ENCODE measurements around the gene LRP11. TPM values are rescaled to one million over a fixed set of nuclear protein-coding genes. Genes with fewer than 3 reads are reported as not detected.

LRP11 gene, protein sequence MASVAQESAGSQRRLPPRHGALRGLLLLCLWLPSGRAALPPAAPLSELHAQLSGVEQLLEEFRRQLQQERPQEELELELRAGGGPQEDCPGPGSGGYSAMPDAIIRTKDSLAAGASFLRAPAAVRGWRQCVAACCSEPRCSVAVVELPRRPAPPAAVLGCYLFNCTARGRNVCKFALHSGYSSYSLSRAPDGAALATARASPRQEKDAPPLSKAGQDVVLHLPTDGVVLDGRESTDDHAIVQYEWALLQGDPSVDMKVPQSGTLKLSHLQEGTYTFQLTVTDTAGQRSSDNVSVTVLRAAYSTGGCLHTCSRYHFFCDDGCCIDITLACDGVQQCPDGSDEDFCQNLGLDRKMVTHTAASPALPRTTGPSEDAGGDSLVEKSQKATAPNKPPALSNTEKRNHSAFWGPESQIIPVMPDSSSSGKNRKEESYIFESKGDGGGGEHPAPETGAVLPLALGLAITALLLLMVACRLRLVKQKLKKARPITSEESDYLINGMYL
- 28.8 and 44.4 TPM in 2 replicates for total RNA-seq (ENCODE audit: low replicate concordance)

DNA sequence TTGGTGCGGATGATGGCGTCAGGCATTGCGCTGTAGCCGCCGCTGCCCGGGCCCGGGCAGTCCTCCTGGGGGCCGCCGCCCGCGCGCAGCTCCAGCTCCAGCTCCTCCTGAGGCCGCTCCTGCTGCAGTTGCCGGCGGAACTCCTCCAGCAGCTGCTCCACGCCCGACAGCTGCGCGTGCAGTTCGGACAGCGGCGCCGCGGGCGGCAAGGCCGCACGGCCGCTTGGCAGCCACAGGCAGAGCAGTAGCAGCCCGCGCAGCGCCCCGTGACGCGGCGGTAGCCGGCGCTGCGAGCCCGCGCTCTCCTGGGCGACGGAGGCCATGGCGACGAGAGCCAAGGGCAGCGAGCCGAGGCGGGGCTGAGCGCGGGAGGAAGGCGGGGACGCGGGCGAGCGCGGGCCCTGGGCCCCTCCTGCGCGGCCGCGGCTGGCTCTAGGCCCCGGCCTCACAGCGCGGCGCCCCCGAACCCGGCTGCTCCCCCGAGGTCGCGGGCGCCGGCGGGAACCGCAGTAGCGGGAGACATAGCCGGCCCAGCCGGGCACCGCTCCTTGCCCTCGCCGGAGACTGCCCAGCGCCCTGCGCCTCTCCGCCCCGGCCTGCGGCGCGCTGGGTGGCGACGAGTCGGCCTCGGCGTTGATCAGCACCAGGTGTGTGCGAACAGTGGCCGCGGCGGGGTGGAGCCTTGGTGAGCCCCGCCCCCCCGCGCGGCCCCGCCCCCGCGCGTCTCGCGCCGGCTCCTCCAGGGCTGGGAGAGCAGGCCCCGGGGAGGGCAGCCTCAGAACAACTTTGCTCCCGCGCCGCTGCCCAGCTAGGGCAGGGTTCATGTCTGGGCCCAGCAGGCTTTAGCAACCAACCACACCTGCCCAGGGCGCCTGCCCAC is at the start of gene LRP11:
LRP11 (minus strand) TSS at position 662 of the 880 bp plus-strand sequence; CDS start at position 323, 339 bp downstream.

DNA sequence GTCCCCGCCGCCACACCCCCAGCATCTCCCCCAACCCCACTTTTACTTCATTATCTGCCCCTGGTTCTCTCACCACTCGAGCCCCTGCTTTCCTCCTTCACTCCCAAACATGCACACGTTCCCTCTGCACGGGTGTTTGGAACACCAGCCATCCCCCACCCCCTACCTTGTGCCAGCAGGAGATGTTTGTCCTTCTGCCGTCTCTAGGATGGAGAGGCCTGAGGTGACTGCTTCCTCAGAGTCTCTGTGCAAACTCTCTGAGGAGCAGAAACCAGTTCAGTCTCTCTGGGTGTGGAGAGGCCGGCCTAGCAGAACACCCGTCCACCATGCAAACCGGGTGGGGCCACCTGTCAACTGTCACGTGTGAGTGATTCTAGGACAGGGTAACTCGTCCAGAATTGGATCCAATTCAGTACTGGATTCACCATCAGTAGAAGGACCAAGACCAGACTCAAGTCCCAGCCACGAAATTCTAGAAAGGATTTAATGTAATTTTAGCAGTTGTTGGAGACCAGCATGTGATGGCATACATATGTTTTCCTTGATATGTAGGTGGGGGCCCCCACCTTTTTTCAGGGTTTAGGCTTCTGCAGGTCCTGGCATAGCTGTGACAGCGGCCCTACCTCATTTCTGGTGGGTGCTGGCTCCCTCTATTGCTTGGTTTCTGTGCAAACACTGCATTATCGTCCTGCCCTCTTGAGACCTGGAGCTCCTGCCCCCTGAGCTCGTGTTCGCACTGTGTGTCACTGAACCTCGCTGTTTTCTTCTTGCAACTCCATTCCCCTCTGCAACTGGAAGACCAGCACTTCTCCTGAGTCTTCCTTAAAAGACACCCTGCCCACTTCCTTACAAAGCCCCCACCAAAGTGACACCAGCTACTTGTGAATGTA is 33.9 kb upstream of the LRP11 start, which contains the start of gene RAET1E:
RAET1E (minus strand) TSS at position 259 of the 890 bp plus-strand sequence. CDS start 7,212 bp downstream, outside the sequence.

Other genes with a start within 250 kb of the LRP11 start
- 23.9 and 32.2 TPM in 2 replicates for gene KATNA1, start 215.6 kb downstream of the LRP11 start, total RNA-seq (ENCODE audit: low replicate concordance)
- gene LATS1, start 146.3 kb downstream of the LRP11 start, total RNA-seq (ENCODE audit: low replicate concordance): 2.9 and 5.0 TPM in 2 replicates
- gene NUP43, start 117.8 kb downstream of the LRP11 start, total RNA-seq (ENCODE audit: low replicate concordance): 11.3 and 17.8 TPM in 2 replicates
- gene PCMT1, start 114.6 kb downstream of the LRP11 start, total RNA-seq (ENCODE audit: low replicate concordance): 104 and 114 TPM in 2 replicates
- 0.15 and 0.47 TPM in 2 replicates for gene RAET1E, start 33.8 kb upstream of the LRP11 start, total RNA-seq (ENCODE audit: low replicate concordance)
- 0.23 and 3.3 TPM in 2 replicates for gene RAET1G, start 58.8 kb upstream of the LRP11 start, total RNA-seq (ENCODE audit: low replicate concordance)
- gene ULBP2, start 77.7 kb upstream of the LRP11 start, total RNA-seq (ENCODE audit: low replicate concordance): 1.9 and 7.7 TPM in 2 replicates
- 0.30 TPM in 1 of 2 replicates, not detected in the other for gene ULBP1, start 99.6 kb upstream of the LRP11 start, total RNA-seq (ENCODE audit: low replicate concordance)
- not detected in 2 replicates for gene RAET1L, start 161.2 kb upstream of the LRP11 start, total RNA-seq (ENCODE audit: low replicate concordance)
- 5.0 and 5.2 TPM in 2 replicates for gene ULBP3, start 204.8 kb upstream of the LRP11 start, total RNA-seq (ENCODE audit: low replicate concordance)

Data from smooth muscle cell of the coronary artery (primary cell).